ENCODE data around the gene MFGE8.

DNA sequence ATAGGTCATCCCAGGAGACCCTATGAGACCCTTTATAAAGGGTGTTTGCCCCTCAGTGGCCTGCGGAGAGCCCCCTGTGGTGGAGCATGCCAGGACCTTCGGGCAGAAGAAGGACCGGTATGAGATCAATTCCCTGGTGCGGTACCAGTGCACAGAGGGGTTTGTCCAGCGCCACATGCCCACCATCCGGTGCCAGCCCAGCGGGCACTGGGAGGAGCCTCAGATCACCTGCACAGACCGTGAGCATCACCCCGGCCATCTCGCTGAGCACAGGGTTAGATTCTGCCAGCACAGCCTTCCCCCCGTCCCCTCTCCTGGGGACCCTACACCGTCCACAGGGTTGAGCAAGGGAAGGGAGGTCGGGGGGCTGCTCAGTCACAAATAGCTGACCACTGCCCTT lies 39.4 kb downstream of the MFGE8 start:
- TF ChIP-seq POLR2AphosphoS5 (IDR thresholded peaks at IDR 0.05; ENCODE audit: low read depth, low read length) (no peak), POLR2A (IDR thresholded peaks at IDR 0.05; ENCODE audit: low read depth, low read length) (no peak)

All from GM12892 (cell line).